ENCODE data around the gene SEZ6L. TPM values are rescaled to one million over a fixed set of nuclear protein-coding genes. Genes with fewer than 3 reads are reported as not detected.
"Not testable (repeated sequence)": the region's sequence is repeated elsewhere in the genome, so short reads cannot be mapped to it uniquely, and the experiment has no call there.

Gene SEZ6L
- polyA plus RNA-seq, 1 donor from 2014 or later, result 31.9 TPM

- Histone ChIP-seq H3K27me3 (ENCODE audit: insufficient read depth, low read depth, low read length) (no peaks in the 10 kb centered on the region), H2AFZ (ENCODE audit: low read depth, low read length) (no peak overlapping the region), H3K9me3 (ENCODE audit: low read length) (no peaks in the 10 kb centered on the region), H3K27ac (ENCODE audit: low read length) (no peak overlapping the region), H3K4me3 (ENCODE audit: low read length) (no peak overlapping the region), H3K9ac (ENCODE audit: low read length) (peak overlapping the region; percentile 4), H3K9me2 (ENCODE audit: insufficient read depth, low read length) (no peaks in the 10 kb centered on the region), H3F3A (ENCODE audit: insufficient read depth, low read length, poor library complexity, severe bottlenecking) (no peaks in the 10 kb centered on the region), H3K79me2 (replicated peaks; ENCODE audit: insufficient read depth, low read length) (no peaks in the 10 kb centered on the region), H3K4me2 (ENCODE audit: low read length) (no peak overlapping the region), H4K20me1 (ENCODE audit: insufficient read depth) (no peaks in the 10 kb centered on the region), H3K36me3 (ENCODE audit: insufficient read depth, low read length) (no peaks in the 10 kb centered on the region)
- TF ChIP-seq CTCF (IDR thresholded peaks at IDR 0.05; ENCODE audit: poor library complexity, severe bottlenecking) (no peak), TAF1 (IDR thresholded peaks at IDR 0.05; ENCODE audit: low read depth) (no peak), POLR2AphosphoS5 (IDR thresholded peaks at IDR 0.05) (no peak), EP300 (conservative IDR thresholded peaks at IDR 0.05; ENCODE audit: poor library complexity, severe bottlenecking) (no peak), RAD21 (conservative IDR thresholded peaks at IDR 0.05) (no peak), EZH2 (IDR thresholded peaks at IDR 0.05; ENCODE audit: borderline replicate concordance, insufficient read depth, low read length, poor library complexity, severe bottlenecking) (no peak), REST (IDR thresholded peaks at IDR 0.05; ENCODE audit: borderline replicate concordance) (no peak), MXI1 (conservative IDR thresholded peaks at IDR 0.05; ENCODE audit: poor library complexity, severe bottlenecking) (no peak)
Observed at GRCh38 chr22:26404851-26405421, 235.7 kb downstream of the SEZ6L start.

GRCh38 chr22:26406118-26406517 lies 236.9 kb downstream of the SEZ6L start:
- TF ChIP-seq SMC3 (conservative IDR thresholded peaks at IDR 0.05; ENCODE audit: poor library complexity) (no peak), MXI1 (conservative IDR thresholded peaks at IDR 0.05; ENCODE audit: poor library complexity, severe bottlenecking) (no peak), REST (IDR thresholded peaks at IDR 0.05; ENCODE audit: borderline replicate concordance) (no peak), POLR2AphosphoS5 (IDR thresholded peaks at IDR 0.05) (no peak), TAF1 (IDR thresholded peaks at IDR 0.05; ENCODE audit: low read depth) (no peak), RAD21 (conservative IDR thresholded peaks at IDR 0.05) (no peak), EP300 (conservative IDR thresholded peaks at IDR 0.05; ENCODE audit: poor library complexity, severe bottlenecking) (no peak), CTCF (IDR thresholded peaks at IDR 0.05; ENCODE audit: poor library complexity, severe bottlenecking) (no peak), EZH2 (IDR thresholded peaks at IDR 0.05; ENCODE audit: borderline replicate concordance, insufficient read depth, low read length, poor library complexity, severe bottlenecking) (no peak)
- Histone ChIP-seq H3K27ac (ENCODE audit: low read length) (no peak overlapping the region), H4K20me1 (ENCODE audit: insufficient read depth) (no peaks in the 10 kb centered on the region), H2AFZ (ENCODE audit: low read depth, low read length) (no peak overlapping the region), H3K9ac (ENCODE audit: low read length) (no peak overlapping the region), H3K9me2 (ENCODE audit: insufficient read depth, low read length) (no peaks in the 10 kb centered on the region), H3K79me2 (replicated peaks; ENCODE audit: insufficient read depth, low read length) (no peaks in the 10 kb centered on the region), H3K4me2 (ENCODE audit: low read length) (no peak overlapping the region), H3K9me3 (ENCODE audit: low read length) (no peaks in the 10 kb centered on the region), H3K4me3 (ENCODE audit: low read length) (no peak overlapping the region), H3K36me3 (ENCODE audit: insufficient read depth, low read length) (no peaks in the 10 kb centered on the region), H3F3A (ENCODE audit: insufficient read depth, low read length, poor library complexity, severe bottlenecking) (no peaks in the 10 kb centered on the region), H3K27me3 (ENCODE audit: insufficient read depth, low read depth, low read length) (no peaks in the 10 kb centered on the region)

- not testable (repeated sequence) for H3K9me3 ChIP-seq (ENCODE audit: low read length); H2AFZ ChIP-seq (ENCODE audit: low read depth, low read length); H4K20me1 ChIP-seq (ENCODE audit: insufficient read depth); H3F3A ChIP-seq (ENCODE audit: insufficient read depth, low read length, poor library complexity, severe bottlenecking); H3K4me2 ChIP-seq (ENCODE audit: low read length); H3K4me3 ChIP-seq (ENCODE audit: low read length); H3K27me3 ChIP-seq (ENCODE audit: insufficient read depth, low read depth, low read length); H3K79me2 ChIP-seq (replicated peaks; ENCODE audit: insufficient read depth, low read length); H3K36me3 ChIP-seq (ENCODE audit: insufficient read depth, low read length); H3K9me2 ChIP-seq (ENCODE audit: insufficient read depth, low read length)
- H3K9ac ChIP-seq (ENCODE audit: low read length), result peak overlapping the region; percentile 34
- H3K27ac ChIP-seq (ENCODE audit: low read length), result peak overlapping the region; percentile 95
Observed at GRCh38 chr22:26408562-26409220, 239.4 kb downstream of the SEZ6L start.

Measured in neural cell (in vitro differentiated cells).